Measurements from ENCODE around the gene NAA80.

NAA80 gene

GRCh38 chr3:50254577-50255250 is 44.5 kb downstream of the NAA80 start:
- no peak for DNase-seq

GRCh38 chr3:50251220-50251619 is 48.0 kb downstream of the NAA80 start:
- no peak for DNase-seq

- no peak for DNase-seq
These were observed 48.7 kb downstream of the NAA80 start for GRCh38 chr3:50250514-50250913.

- DNase-seq = no peak
These were observed 49.7 kb downstream of the NAA80 start for GRCh38 chr3:50249457-50249856.

- DNase-seq = no peak
These were observed 50.8 kb downstream of the NAA80 start for GRCh38 chr3:50248387-50248786.

- DNase-seq = peak; percentile 85
These were observed 52.7 kb downstream of the NAA80 start for GRCh38 chr3:50246517-50246954.

Measured in OCI-M1 (cell line).